HG03575 (cell line): ENCODE data around the gene TSPAN7.

Source experiments
- ATAC-seq: cut with Tn5 transposase; IDR thresholded peaks from one replicate; pipeline ENCODE4 v1.9.1; 2021; ENCODE audit not compliant: unreplicated experiment, insufficient number of reproducible peaks, low FRiP score; ENCODE audit errors: extremely low read depth

Gene TSPAN7

GRCh38 chrX:38636949-38637819 lies 75.8 kb downstream of the TSPAN7 start:
- no peak for ATAC-seq

- no peak for ATAC-seq
These were observed 77.7 kb downstream of the TSPAN7 start for GRCh38 chrX:38638952-38639529.

GRCh38 chrX:38639730-38640129 lies 78.4 kb downstream of the TSPAN7 start:
- no peak for ATAC-seq

GRCh38 chrX:38641197-38641596 lies 79.9 kb downstream of the TSPAN7 start:
- ATAC-seq = no peak

- ATAC-seq = no peak
These were observed 82.6 kb downstream of the TSPAN7 start for GRCh38 chrX:38643903-38644302.

GRCh38 chrX:38646129-38646528 lies 84.8 kb downstream of the TSPAN7 start:
- no peak for ATAC-seq

- no peak for ATAC-seq
These were observed 87.9 kb downstream of the TSPAN7 start for GRCh38 chrX:38649221-38649620.

GRCh38 chrX:38649674-38650647 lies 88.6 kb downstream of the TSPAN7 start:
- no peak for ATAC-seq

GRCh38 chrX:38651625-38652601 lies 90.6 kb downstream of the TSPAN7 start:
- ATAC-seq = no peak

GRCh38 chrX:38652934-38653442 lies 91.6 kb downstream of the TSPAN7 start:
- no peak for ATAC-seq

- no peak for ATAC-seq
These were observed 93.0 kb downstream of the TSPAN7 start for GRCh38 chrX:38654302-38654701.

- no peak for ATAC-seq
These were observed 95.1 kb downstream of the TSPAN7 start for GRCh38 chrX:38656350-38656915.

- no peak for ATAC-seq
These were observed 96.2 kb downstream of the TSPAN7 start for GRCh38 chrX:38657562-38657961.

GRCh38 chrX:38660395-38661102 lies 99.2 kb downstream of the TSPAN7 start:
- no peak for ATAC-seq

GRCh38 chrX:38661103-38661441 lies 99.7 kb downstream of the TSPAN7 start:
- no peak for ATAC-seq

- ATAC-seq = no peak
These were observed 100.2 kb downstream of the TSPAN7 start for GRCh38 chrX:38661561-38661960.

GRCh38 chrX:38662640-38663039 lies 101.3 kb downstream of the TSPAN7 start:
- ATAC-seq = no peak
